Measurements from ENCODE around the gene TENT5C. TPM values are rescaled to one million over a fixed set of nuclear protein-coding genes. Genes with fewer than 3 reads are reported as not detected.

The TENT5C gene
- total and polyA plus RNA-seq, 10 of the 15 experiments (the other 5 are each of a cell fraction or from before 2014, with no cell fraction given), result 0.19 to 2.4 (median 0.78) TPM

GRCh38 chr1:117648015-117648414 is 42.2 kb downstream of the TENT5C start:
- DNase-seq (ENCODE audit: low read depth, low spot score) (no peak), ATAC-seq (no peak), FAIRE-seq (no peak)
- POLR2A ChIA-PET, result no interaction called here
- TF ChIP-seq ETV6 (conservative IDR thresholded peaks at IDR 0.05 in 1 of 2, IDR thresholded peaks at IDR 0.05 in 1 of 2; ENCODE audit: borderline replicate concordance in 1 of 2, low read depth in 1 of 2) (no peak), NR2F1 (conservative IDR thresholded peaks at IDR 0.05) (no peak), POLR2A (IDR thresholded peaks at IDR 0.05; ENCODE audit: low read depth, low read length) (no peak), SMAD1 (IDR thresholded peaks at IDR 0.05; ENCODE audit: low read depth, partially characterized antibody) (no peak), SP1 (IDR thresholded peaks at IDR 0.05; ENCODE audit: low read depth, low read length) (no peak), ATF7 (IDR thresholded peaks at IDR 0.05; ENCODE audit: low read depth) (no peak), ESRRA (IDR thresholded peaks at IDR 0.05; ENCODE audit: low read length) (no peak), SMC3 (IDR thresholded peaks at IDR 0.05; ENCODE audit: borderline replicate concordance, low read length) (no peak)
- 51% methylated on average over 2 of the region's 2 CpGs for WGBS (ENCODE audit: insufficient coverage, insufficient replicate concordance, low lambda C conversion rate, missing lambda C conversion rate)
- BruUV-seq (replicated peaks), result no TSS peak
- Histone ChIP-seq H3K4me1 (ENCODE audit: control insufficient read depth, insufficient read depth, low read length) (peaks cover 3% of the 10 kb centered on the region), H3K79me2 (ENCODE audit: control insufficient read depth, insufficient read depth, low read length) (no peaks in the 10 kb centered on the region), H3K27ac (ENCODE audit: control insufficient read depth, insufficient read depth) (no peak overlapping the region), H3K9me3 (replicated peaks; ENCODE audit: control insufficient read depth, insufficient read depth, low read length) (peaks cover 2% of the 10 kb centered on the region; the same call in 1 of the 3 replicates), H2AFZ (ENCODE audit: control insufficient read depth, low read depth, low read length) (no peak overlapping the region), H4K20me1 (ENCODE audit: control insufficient read depth, insufficient read depth) (no peaks in the 10 kb centered on the region), H3K36me3 (ENCODE audit: control insufficient read depth in 2 of 2, insufficient read depth in 2 of 2, low read length in 1 of 2) (no peaks in the 10 kb centered on the region), H3K4me3 (no peak overlapping the region), H3K4me2 (ENCODE audit: control insufficient read depth, insufficient read depth) (no peak overlapping the region), H3K27me3 (replicated peaks in 1 of 2; ENCODE audit: control insufficient read depth in 2 of 2, insufficient read depth in 2 of 2, low read length in 1 of 2) (peaks cover 0 to 3% of the 10 kb centered on the region in 2 experiments; a peak in 1 of 4 replicates), H3K9ac (ENCODE audit: control insufficient read depth, insufficient read depth, low read length) (no peak overlapping the region)
- CTCF ChIA-PET, result no interaction called here
- intact Hi-C loops (cut with micrococcal nuclease; ENCODE audit: unreplicated experiment) (no loop called here), in situ Hi-C loops (cut with MboI) (no loop called here)
- SMC1A ChIA-PET (ENCODE audit: uncharacterized antibody, unreplicated experiment), result no interaction called here
- RAD21 ChIA-PET (ENCODE audit: unreplicated experiment), result no interaction called here

GRCh38 chr1:117650840-117651568 is 45.2 kb downstream of the TENT5C start:
- FAIRE-seq (no peak), DNase-seq (ENCODE audit: low read depth, low spot score) (no peak), ATAC-seq (no peak)
- no peak overlapping the region for H3K27ac ChIP-seq (ENCODE audit: control insufficient read depth, insufficient read depth)
- no peak overlapping the region for H3K9ac ChIP-seq (ENCODE audit: control insufficient read depth, insufficient read depth, low read length)
- ChIA-PET RAD21 (ENCODE audit: unreplicated experiment) (no interaction called here), CTCF (no interaction called here), SMC1A (ENCODE audit: uncharacterized antibody, unreplicated experiment) (no interaction called here), POLR2A (no interaction called here)
- peaks cover 2% of the 10 kb centered on the region; the same call in 1 of the 3 replicates for H3K9me3 ChIP-seq (replicated peaks; ENCODE audit: control insufficient read depth, insufficient read depth, low read length)
- H2AFZ ChIP-seq (ENCODE audit: control insufficient read depth, low read depth, low read length), result no peak overlapping the region
- in situ Hi-C loops (cut with MboI), result loop anchor here (25.0 kb wide), 1 partner anchor 1089 kb away; the partner anchor contains the start of gene CD58
- no peak overlapping the region for H3K4me2 ChIP-seq (ENCODE audit: control insufficient read depth, insufficient read depth)
- BruUV-seq (replicated peaks), result no TSS peak
- no peaks in the 10 kb centered on the region for H4K20me1 ChIP-seq (ENCODE audit: control insufficient read depth, insufficient read depth)
- 74% methylated on average over 6 of the region's 6 CpGs for WGBS (ENCODE audit: insufficient coverage, insufficient replicate concordance, low lambda C conversion rate, missing lambda C conversion rate)
- H3K36me3 ChIP-seq (ENCODE audit: control insufficient read depth in 2 of 2, insufficient read depth in 2 of 2, low read length in 1 of 2), result no peaks in the 10 kb centered on the region
- H3K4me1 ChIP-seq (ENCODE audit: control insufficient read depth, insufficient read depth, low read length), result peaks cover 31% of the 10 kb centered on the region
- intact Hi-C loops (cut with micrococcal nuclease; ENCODE audit: unreplicated experiment), result no loop called here
- peaks cover 0 to 3% of the 10 kb centered on the region in 2 experiments; a peak in 2 of 4 replicates for H3K27me3 ChIP-seq (replicated peaks in 1 of 2; ENCODE audit: control insufficient read depth in 2 of 2, insufficient read depth in 2 of 2, low read length in 1 of 2)
- no peak overlapping the region for H3K4me3 ChIP-seq
- no peaks in the 10 kb centered on the region for H3K79me2 ChIP-seq (ENCODE audit: control insufficient read depth, insufficient read depth, low read length)
- TF ChIP-seq IKZF1 (conservative IDR thresholded peaks at IDR 0.05) (no peak), MYC (IDR thresholded peaks at IDR 0.05; ENCODE audit: insufficient read depth, insufficient read length, insufficient replicate concordance, low read length, severe bottlenecking) (no peak), PRDM15 (CRISPR knock-in tag; IDR thresholded peaks at IDR 0.05) (no peak), CEBPB (IDR thresholded peaks at IDR 0.05; ENCODE audit: borderline replicate concordance in 1 of 2, low read depth in 2 of 2, low read length in 2 of 2) (no peak), EGR1 (IDR thresholded peaks at IDR 0.05; ENCODE audit: borderline replicate concordance in 1 of 2, low read depth in 2 of 2, low read length in 2 of 2) (no peak), PAX8 (IDR thresholded peaks at IDR 0.05) (no peak), KLF5 (IDR thresholded peaks at IDR 0.05; ENCODE audit: partially characterized antibody) (no peak)

Data from GM12878 (cell line).